B cell (primary cell): Measurements from ENCODE around the gene IFITM1. TPM values are rescaled to one million over a fixed set of nuclear protein-coding genes. Genes with fewer than 3 reads are reported as not detected.

ENCODE experiments used
- ATAC-seq: fragments of 200-7000 bp; cut with Tn5 transposase; one replicate; pipeline ENCODE4 v1.10.0; 2021; ENCODE audit warnings: low read depth, mild to moderate bottlenecking, moderate number of reproducible peaks, moderate library complexity
- CTCF ChIA-PET: fragments of 350-600 bp; sonication (Branson Sonifier 250); formaldehyde crosslinking; loops from one replicate; lab custom pipeline; 2021; ENCODE audit warnings: antibody characterized with exemption, inconsistent platforms; lab: Charles Lee
- POLR2A ChIA-PET: fragments of 350-600 bp; sonication (Branson Sonifier 250); formaldehyde crosslinking; loops from one replicate; lab custom pipeline; 2021; ENCODE audit warnings: antibody characterized with exemption; lab: Charles Lee
- DNase-seq: peaks from one replicate; pipeline ENCODE4 v3.0.0; 2013
- H2AFZ ChIP-seq: 2 replicates; pipeline ENCODE4 v1.6.1; 2012; ENCODE audit warnings: mild to moderate bottlenecking, low read depth, low read length; ENCODE audit not compliant: insufficient read depth, poor library complexity, severe bottlenecking
- H3K27ac ChIP-seq, 2 donors: 1 replicate in 1 of 2; 2 replicates in 1 of 2; pipeline ENCODE4 v1.5.1; 2012 to 2013; ENCODE audit warnings: low read length in 2 of 2, mild to moderate bottlenecking in 2 of 2, moderate library complexity in 1 of 2
- H3K27me3 ChIP-seq, 4 experiments: fragments of 200-600 bp in 1 of 4; sonication (generic) in 1 of 4; replicated peaks in 1 of 4; 1 replicate in 2 of 4; 2 replicates in 2 of 4; pipeline versions ENCODE4 v1.6.1 to v1.7.0; 2013 to 2016; ENCODE audit warnings: low read length in 3 of 4, mild to moderate bottlenecking in 2 of 4, mixed read lengths in 1 of 4, moderate library complexity in 1 of 4; ENCODE audit not compliant: insufficient read depth in 4 of 4, control insufficient read depth in 3 of 4; ENCODE audit errors: control extremely low read depth in 1 of 4
- H3K36me3 ChIP-seq, 2 experiments: replicated peaks in 1 of 2; 1 replicate in 1 of 2; 2 replicates in 1 of 2; pipeline versions ENCODE4 v1.6.1 to v1.7.1; 2013; ENCODE audit warnings: low read length in 1 of 2; ENCODE audit not compliant: insufficient read depth in 2 of 2, control insufficient read depth in 1 of 2; ENCODE audit errors: control extremely low read depth in 1 of 2, extremely low read depth in 1 of 2
- H3K4me1 ChIP-seq, 2 donors: fragments of 200-600 bp in 1 of 2; sonication (generic) in 1 of 2; 1 replicate in 1 of 2; 2 replicates in 1 of 2; pipeline versions ENCODE4 v1.5.1 to v1.6.1; 2013 to 2017; ENCODE audit warnings: low read length in 2 of 2; ENCODE audit not compliant: control insufficient read depth in 2 of 2, insufficient read depth in 2 of 2
- H3K4me2 ChIP-seq: replicated peaks from 2 replicates; pipeline ENCODE3; 2012; ENCODE audit warnings: mild to moderate bottlenecking, low read depth, low read length; ENCODE audit not compliant: poor library complexity, severe bottlenecking
- H3K4me3 ChIP-seq, 5 experiments: fragments of 200-600 bp in 1 of 5; sonication (generic) in 1 of 5; 1 replicate in 3 of 5; 2 replicates in 2 of 5; pipeline versions ENCODE4 v1.5.1 to v1.7.0; 2011 to 2016; ENCODE audit warnings: low read length in 4 of 5, mild to moderate bottlenecking in 4 of 5, low read depth in 2 of 5, control low read depth in 1 of 5, moderate library complexity in 1 of 5; ENCODE audit not compliant: insufficient read depth in 1 of 5; ENCODE audit errors: control extremely low read depth in 1 of 5, extremely low read depth in 1 of 5
- H3K79me2 ChIP-seq: fragments of 200-600 bp; sonication (generic); one replicate; pipeline ENCODE4 v1.6.0; 2016; ENCODE audit warnings: low read length; ENCODE audit not compliant: control insufficient read depth, insufficient read depth
- H3K9ac ChIP-seq: fragments of 200-600 bp; sonication (generic); 2 replicates; pipeline ENCODE4 v1.6.1; 2017; ENCODE audit warnings: mild to moderate bottlenecking, low read length, moderate library complexity
- H3K9me3 ChIP-seq, 3 donors: one replicate each; pipeline versions ENCODE4 v1.6.1 to v1.7.1; 2013; ENCODE audit warnings: low read length in 2 of 3; ENCODE audit not compliant: control insufficient read depth in 2 of 3, insufficient read depth in 1 of 3; ENCODE audit errors: control extremely low read depth in 1 of 3
- H4K20me1 ChIP-seq: 2 replicates; pipeline ENCODE4 v1.6.0; 2012; ENCODE audit warnings: mild to moderate bottlenecking, low read length; ENCODE audit not compliant: insufficient read depth, control insufficient read depth, poor library complexity, severe bottlenecking
- H3K27ac Mint-ChIP-seq: one replicate; pipeline ENCODE4 v1.8.0; 2021; ENCODE audit warnings: mixed read lengths
- H3K27me3 Mint-ChIP-seq: one replicate; pipeline ENCODE4 v1.8.0; 2021; ENCODE audit warnings: mixed read lengths
- H3K4me1 Mint-ChIP-seq: one replicate; pipeline ENCODE4 v1.8.0; 2021; ENCODE audit warnings: mixed read lengths
- H3K4me3 Mint-ChIP-seq: one replicate; pipeline ENCODE4 v1.8.0; 2021; ENCODE audit warnings: mixed read lengths
- H3K9me3 Mint-ChIP-seq: one replicate; pipeline ENCODE4 v1.8.0; 2022; ENCODE audit warnings: mixed read lengths; ENCODE audit not compliant: insufficient read depth
- CTCF ChIP-seq: fragments of 200-600 bp; IDR thresholded peaks from one replicate; pipeline ENCODE4 v1.8.0; 2022; ENCODE audit warnings: antibody characterized with exemption, mild to moderate bottlenecking
- EZH2 ChIP-seq: IDR thresholded peaks from 2 replicates; pipeline ENCODE4 v1.6.1; 2012; ENCODE audit warnings: borderline replicate concordance, low read depth, mild to moderate bottlenecking, moderate library complexity, low read length; ENCODE audit not compliant: insufficient read depth, poor library complexity, severe bottlenecking
- WGBS: methylation state at CpG from one replicate; pipeline ENCODE4 v1.1.5; 2013; ENCODE audit warnings: missing lambda C conversion rate; ENCODE audit not compliant: insufficient coverage; 5-methylcytosine and 5-hydroxymethylcytosine counted together
- intact Hi-C: fragments of 100-400 bp; cut with micrococcal nuclease; formaldehyde crosslinking; loops from one replicate; pipeline ENCODE4 v1.10.0; 2022
- polyA plus RNA-seq: library from polyadenylated mRNA; depleted of rRNA; stranded (reverse); fragments of >200 nt; gene quantifications from 2 replicates; pipeline ENCODE4 v1.2.3, GENCODE V29; 2012
- total RNA-seq, 2 donors: library from RNA; stranded (reverse); fragments of 120-200 nt in 1 of 2; gene quantifications; 1 replicate in 1 of 2; 2 replicates in 1 of 2; pipeline versions ENCODE4 v1.2.3 to v1.2.4, GENCODE V29; 2013 to 2022

Gene IFITM1
- total and polyA plus RNA-seq, 2 donors (not counting 1 experiment from before 2014, with no cell fraction given), result 19.5 to 83.7 TPM

- peak overlapping the region in 3 of 5 experiments; percentile 29 to 63 (median 41) for H3K4me3 ChIP-seq
Measured at GRCh38 chr11:289398-289711, 24.5 kb upstream of the IFITM1 start.

More at GRCh38 chr11:289398-289711, 24.5 kb upstream of the IFITM1 start:
- Mint-ChIP-seq H3K27ac (peak overlapping the region; percentile 83), H3K9me3 (no peaks in the 10 kb centered on the region), H3K4me1 (peaks cover 20% of the 10 kb centered on the region), H3K4me3 (peak overlapping the region; percentile 81), H3K27me3 (peaks cover 9% of the 10 kb centered on the region)
- no peak for TF ChIP-seq EZH2
- no peak for TF ChIP-seq CTCF
- no peaks in the 10 kb centered on the region for H3K9me3 ChIP-seq
- WGBS, result 13% methylated on average over 3 of the region's 14 CpGs
- H3K27me3 ChIP-seq, result peaks cover 0 to 22% (median 3%) of the 10 kb centered on the region in 4 experiments
- H4K20me1 ChIP-seq, result no peaks in the 10 kb centered on the region
- H3K4me1 ChIP-seq, result peaks cover 18 to 25% of the 10 kb centered on the region in 2 donors
- ATAC-seq (peak; percentile 7), DNase-seq (no peak)
- peak overlapping the region; percentile 99 for H3K4me2 ChIP-seq
- H3K27ac ChIP-seq, result no peak overlapping the region
- no peak overlapping the region for H2AFZ ChIP-seq
- H3K36me3 ChIP-seq, result no peaks in the 10 kb centered on the region
- H3K79me2 ChIP-seq, result peaks cover 8% of the 10 kb centered on the region
- peak overlapping the region; percentile 28 for H3K9ac ChIP-seq
- CTCF ChIA-PET, result interaction anchor here (0.6 to 5.6 kb wide), 3 partner anchors 16 to 39 kb away, joined by 4 to 35 read pairs (median 5); no protein-coding TSS in a partner anchor
- POLR2A ChIA-PET, result interaction anchor here (0.8 to 2.7 kb wide), 3 partner anchors 10 to 82 kb away, joined by 3 to 11 read pairs (median 9); partner anchors contain the start of genes BET1L and RIC8A
- intact Hi-C loops, result loop anchor here (2.0 to 5.0 kb wide), 2 partner anchors 21 to 52 kb away; partner anchors contain the start of genes PSMD13 and SIRT3
